Spleen (tissue), 7 donors: Measurements from ENCODE around the gene NRARP.

ENCODE experiments used
- POLR2A ChIP-seq, 3 donors: fragments of 450-650 bp; IDR thresholded peaks; one replicate each; pipeline ENCODE4 v1.5.1; 2017; ENCODE audit warnings: antibody characterized with exemption in 3 of 3, mild to moderate bottlenecking in 1 of 3
- POLR2AphosphoS5 ChIP-seq, 3 donors: sonication (generic); formaldehyde crosslinking; IDR thresholded peaks; one replicate each; pipeline ENCODE4 v1.5.1; 2017; ENCODE audit warnings: antibody characterized with exemption in 3 of 3
- TF ChIP-seq, protein P1 (sequence below), 11 experiments: fragments of 200-600 bp in 7 of 11; fragments of 450-650 bp in 4 of 11; sonication (generic) in 4 of 11; IDR thresholded peaks in 8 of 11; conservative IDR thresholded peaks in 3 of 11; 1 replicate in 7 of 11; 2 replicates in 4 of 11; pipeline versions ENCODE4 v1.4.0 to v1.8.0; 2016 to 2021; ENCODE audit warnings: antibody characterized with exemption in 11 of 11, inconsistent platforms in 4 of 11, mild to moderate bottlenecking in 1 of 11
- donor health status: DM: no; HTN: no; CAD: no; lungs with moderate emphysema.
- donor health status: DM: no; HTN: no; CAD: no.
- donor health status: DM: no; HTN: no; CAD: no.

DNA sequence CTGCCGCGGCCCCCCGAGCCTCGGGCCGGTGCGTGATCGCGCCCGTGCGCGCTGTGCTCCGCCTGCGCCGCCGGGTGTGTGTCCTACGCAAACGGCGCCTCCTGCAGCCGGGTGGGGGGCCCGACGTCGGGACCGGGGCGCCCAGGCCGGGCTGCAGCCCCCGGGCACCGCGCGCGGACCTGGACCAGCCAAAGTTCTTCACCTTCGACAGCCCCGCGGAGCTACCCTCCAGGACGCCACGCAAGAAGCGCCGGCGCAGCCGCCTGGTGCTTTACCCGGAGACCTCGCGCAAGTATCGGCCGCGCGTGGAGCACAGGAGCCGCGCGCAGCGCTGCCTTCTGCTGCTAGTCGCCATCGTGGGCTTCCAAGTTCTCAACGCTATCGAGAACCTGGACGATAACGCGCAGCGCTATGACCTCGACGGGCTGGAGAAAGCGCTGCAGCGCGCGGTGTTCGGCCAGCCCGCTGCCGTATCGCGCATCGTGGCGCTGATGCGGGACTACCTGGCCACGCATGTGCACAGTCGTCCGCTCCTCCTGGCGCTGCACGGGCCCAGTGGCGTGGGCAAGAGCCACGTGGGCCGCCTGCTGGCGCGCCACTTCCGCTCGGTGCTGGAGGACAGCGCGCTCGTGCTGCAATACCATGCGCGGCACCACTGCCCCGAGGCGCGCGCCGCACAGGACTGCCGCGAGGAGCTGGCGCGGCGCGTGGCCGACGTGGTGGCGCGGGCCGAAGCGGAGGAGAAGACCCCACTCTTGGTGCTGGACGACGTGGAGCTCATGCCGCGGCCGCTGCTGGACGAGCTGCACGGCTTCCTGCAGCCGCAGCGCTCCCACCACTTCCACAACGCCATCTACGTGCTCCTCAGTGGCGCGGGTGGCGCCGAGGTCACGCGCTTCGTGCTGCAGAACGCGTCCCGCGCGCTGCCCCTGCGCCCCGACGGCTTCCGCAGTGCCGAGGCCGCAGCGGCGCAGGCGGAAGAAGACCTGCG is 23.1 kb downstream of the NRARP start:
- TF ChIP-seq POLR2A (IDR thresholded peaks at IDR 0.05) = no peak
- TF ChIP-seq, protein P1, sequence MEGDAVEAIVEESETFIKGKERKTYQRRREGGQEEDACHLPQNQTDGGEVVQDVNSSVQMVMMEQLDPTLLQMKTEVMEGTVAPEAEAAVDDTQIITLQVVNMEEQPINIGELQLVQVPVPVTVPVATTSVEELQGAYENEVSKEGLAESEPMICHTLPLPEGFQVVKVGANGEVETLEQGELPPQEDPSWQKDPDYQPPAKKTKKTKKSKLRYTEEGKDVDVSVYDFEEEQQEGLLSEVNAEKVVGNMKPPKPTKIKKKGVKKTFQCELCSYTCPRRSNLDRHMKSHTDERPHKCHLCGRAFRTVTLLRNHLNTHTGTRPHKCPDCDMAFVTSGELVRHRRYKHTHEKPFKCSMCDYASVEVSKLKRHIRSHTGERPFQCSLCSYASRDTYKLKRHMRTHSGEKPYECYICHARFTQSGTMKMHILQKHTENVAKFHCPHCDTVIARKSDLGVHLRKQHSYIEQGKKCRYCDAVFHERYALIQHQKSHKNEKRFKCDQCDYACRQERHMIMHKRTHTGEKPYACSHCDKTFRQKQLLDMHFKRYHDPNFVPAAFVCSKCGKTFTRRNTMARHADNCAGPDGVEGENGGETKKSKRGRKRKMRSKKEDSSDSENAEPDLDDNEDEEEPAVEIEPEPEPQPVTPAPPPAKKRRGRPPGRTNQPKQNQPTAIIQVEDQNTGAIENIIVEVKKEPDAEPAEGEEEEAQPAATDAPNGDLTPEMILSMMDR (IDR thresholded peaks at IDR 0.05 in 8 of 11, conservative IDR thresholded peaks at IDR 0.05 in 3 of 11) = no peak
- TF ChIP-seq POLR2AphosphoS5 (IDR thresholded peaks at IDR 0.05) = peak in 1 of 3 donors; percentile 23
